ENCODE measurements around the gene SLF2.

- TF ChIP-seq SPI1 (IDR thresholded peaks at IDR 0.05; ENCODE audit: low read depth, low read length): no peak
- TF ChIP-seq POLR2A (IDR thresholded peaks at IDR 0.05; ENCODE audit: low read depth, low read length): no peak
- no peak for TF ChIP-seq POLR2AphosphoS5 (IDR thresholded peaks at IDR 0.05; ENCODE audit: low read depth, low read length)
- no peak for TF ChIP-seq PAX5 (IDR thresholded peaks at IDR 0.05; ENCODE audit: insufficient read depth, low read length, severe bottlenecking)
- TF ChIP-seq TAF1 (IDR thresholded peaks at IDR 0.05; ENCODE audit: low read depth, low read length): no peak
Measured at GRCh38 chr10:100890673-100891317, 22.0 kb upstream of the SLF2 start.
